Erythroblast (primary cell): ENCODE data around the gene ITGB7.

ENCODE experiments used
- GATA1 ChIP-seq: IDR thresholded peaks from 2 replicates; pipeline ENCODE4 v1.6.1; 2011; ENCODE audit warnings: low read depth, mild to moderate bottlenecking, control low read depth, low read length, moderate library complexity
- POLR2A ChIP-seq: IDR thresholded peaks from 2 replicates; pipeline ENCODE4 v1.6.1; 2011; ENCODE audit warnings: mild to moderate bottlenecking, low read length

GRCh38 chr12:53233671-53234121 is 26.6 kb upstream of the ITGB7 start:
- TF ChIP-seq POLR2A (no peak), GATA1 (no peak)
